ENCODE results near the gene ATP6AP1.
"Not testable (repeated sequence)": the region's sequence is repeated elsewhere in the genome, so short reads cannot be mapped to it uniquely, and the experiment has no call there.

Gene ATP6AP1

DNA sequence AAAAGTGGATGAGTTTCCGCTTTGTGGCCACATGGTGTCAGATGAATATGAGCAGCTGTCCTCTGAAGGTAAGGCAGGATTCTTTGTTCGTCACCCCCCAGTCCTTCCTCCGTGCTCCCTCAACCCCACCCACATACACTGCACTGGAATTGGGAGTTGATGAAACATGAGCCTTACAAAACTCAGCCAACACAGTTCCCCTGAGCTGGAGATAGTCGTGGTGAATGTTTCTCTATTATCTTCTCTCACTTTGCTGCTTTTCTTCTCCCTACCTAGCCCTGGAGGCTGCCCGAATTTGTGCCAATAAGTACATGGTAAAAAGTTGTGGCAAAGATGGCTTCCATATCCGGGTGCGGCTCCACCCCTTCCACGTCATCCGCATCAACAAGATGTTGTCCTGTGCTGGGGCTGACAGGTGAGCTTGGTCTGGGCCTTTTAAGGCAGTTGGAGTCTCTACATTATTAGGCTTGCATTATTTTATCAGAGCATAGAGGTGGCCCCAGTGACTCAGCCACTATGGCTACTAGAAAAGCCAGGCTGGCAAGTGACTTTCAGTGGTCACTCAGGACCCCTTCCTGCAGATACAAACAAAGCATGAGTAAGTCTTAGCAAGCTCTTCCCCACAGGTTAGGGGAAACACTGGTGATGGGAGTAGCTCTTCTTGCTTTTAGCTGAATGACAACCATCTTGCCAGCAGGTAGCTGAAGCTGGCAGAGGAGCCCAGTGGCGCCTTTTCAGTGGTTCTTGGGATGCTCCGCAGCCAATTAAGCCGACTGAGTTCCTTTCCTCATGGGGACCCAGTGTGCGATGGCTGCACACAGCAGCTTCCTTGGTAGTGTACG lies 28.7 kb upstream of the ATP6AP1 start:
- DNase-seq: no peak

GRCh38 chrX:154400369-154400817 lies 28.1 kb upstream of the ATP6AP1 start:
- not testable (repeated sequence) for DNase-seq

GRCh38 chrX:154401045-154401799 lies 27.3 kb upstream of the ATP6AP1 start:
- DNase-seq: no peak

- DNase-seq: no peak
Measured at GRCh38 chrX:154401918-154402621, 26.4 kb upstream of the ATP6AP1 start.

GRCh38 chrX:154402622-154403127 lies 25.8 kb upstream of the ATP6AP1 start:
- DNase-seq: no peak

- DNase-seq: no peak
Measured at GRCh38 chrX:154403192-154403591, 25.3 kb upstream of the ATP6AP1 start.

- DNase-seq: no peak
Measured at GRCh38 chrX:154403858-154404257, 24.6 kb upstream of the ATP6AP1 start.

DNA sequence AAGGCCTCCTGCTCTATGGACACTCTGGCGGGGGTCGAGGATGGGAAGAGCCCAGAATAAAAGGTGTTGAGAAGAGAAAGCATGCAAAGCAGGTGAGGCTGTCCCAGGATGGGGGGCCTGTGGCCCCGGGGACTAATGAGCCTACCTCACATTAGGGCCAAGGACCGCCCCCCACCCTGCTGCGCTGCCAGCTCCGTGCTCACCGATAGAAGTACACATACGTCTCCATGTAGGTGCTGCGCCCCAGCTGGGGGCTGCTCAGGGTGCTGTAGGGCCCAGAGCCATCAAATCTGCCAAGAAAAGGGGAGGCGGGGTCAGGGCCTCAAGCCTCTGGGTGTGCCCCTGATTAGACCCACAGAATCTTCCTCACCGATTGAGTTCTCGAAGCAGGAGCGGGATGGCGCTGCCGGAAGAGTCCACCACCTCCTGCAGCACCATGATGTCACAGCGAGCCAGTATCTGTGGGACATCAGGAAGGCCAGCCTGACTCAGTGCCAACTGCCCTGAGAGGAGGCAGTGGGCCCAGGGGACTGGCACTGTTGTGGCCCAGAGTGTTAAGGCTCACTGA lies 23.8 kb upstream of the ATP6AP1 start:
- no peak for DNase-seq

- DNase-seq: no peak
Measured at GRCh38 chrX:154408659-154409221, 19.7 kb upstream of the ATP6AP1 start.

DNA sequence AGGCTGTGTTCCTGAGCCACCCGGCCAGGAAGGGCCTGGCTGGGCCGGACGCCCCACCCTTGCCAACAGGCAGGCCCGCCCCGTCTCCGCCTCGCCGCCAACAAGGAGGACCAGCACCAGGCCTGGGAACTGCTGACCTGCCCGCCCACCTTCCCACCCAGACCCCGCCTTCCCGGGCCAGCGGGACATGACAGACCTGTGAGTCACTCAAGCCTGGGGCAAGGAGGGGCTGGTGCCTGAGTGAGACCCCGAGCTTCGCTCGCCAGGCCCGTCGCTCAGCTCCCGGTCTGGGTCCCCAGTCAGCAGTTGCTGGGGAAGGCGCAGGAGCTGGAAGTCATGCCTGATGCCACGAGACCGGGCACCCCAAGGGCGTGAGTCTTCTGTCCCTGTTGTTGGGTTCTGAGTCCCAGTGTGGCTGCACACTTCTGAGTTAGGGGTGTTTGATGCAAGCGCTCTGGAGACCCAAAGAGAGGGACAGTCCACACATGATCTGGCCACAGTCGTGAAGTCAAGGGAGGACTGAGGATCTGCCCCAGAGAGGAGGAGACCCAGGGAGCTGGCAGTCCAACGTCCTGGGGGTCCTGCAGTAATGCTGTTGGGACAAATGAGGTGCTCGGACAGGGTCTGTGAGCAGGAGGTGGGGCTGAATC lies 19.1 kb upstream of the ATP6AP1 start, which contains the start of gene DNASE1L1:
Gene DNASE1L1 (minus strand): TSS at position 33 of the 650 bp plus-strand sequence. CDS start 3,686 bp downstream, outside the sequence.
- DNase-seq: no peak

GRCh38 chrX:154411981-154412340 lies 16.5 kb upstream of the ATP6AP1 start:
- peak; percentile 52 for DNase-seq

DNA sequence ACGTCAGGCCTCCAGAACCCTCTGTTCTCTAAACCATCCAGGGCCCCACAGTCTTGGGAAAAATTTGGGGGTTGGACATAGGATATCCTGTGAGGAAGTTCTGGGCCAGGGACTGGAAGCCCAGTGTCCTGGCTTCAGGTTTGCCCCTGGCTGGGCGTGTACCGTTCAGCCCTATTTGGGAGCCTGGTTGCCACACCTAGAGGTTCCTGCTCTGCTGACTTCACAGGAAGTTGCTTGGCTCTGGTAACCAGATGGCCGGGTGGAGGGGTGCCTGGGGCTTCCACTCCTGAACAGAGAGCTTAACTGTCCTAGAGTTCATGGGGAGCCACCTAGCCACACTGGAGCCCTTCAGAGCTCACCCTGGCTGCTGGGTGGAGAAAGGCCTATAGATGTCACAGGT lies 16.0 kb upstream of the ATP6AP1 start:
- DNase-seq: no peak

GRCh38 chrX:154413142-154413541 lies 15.3 kb upstream of the ATP6AP1 start:
- no peak for DNase-seq

DNA sequence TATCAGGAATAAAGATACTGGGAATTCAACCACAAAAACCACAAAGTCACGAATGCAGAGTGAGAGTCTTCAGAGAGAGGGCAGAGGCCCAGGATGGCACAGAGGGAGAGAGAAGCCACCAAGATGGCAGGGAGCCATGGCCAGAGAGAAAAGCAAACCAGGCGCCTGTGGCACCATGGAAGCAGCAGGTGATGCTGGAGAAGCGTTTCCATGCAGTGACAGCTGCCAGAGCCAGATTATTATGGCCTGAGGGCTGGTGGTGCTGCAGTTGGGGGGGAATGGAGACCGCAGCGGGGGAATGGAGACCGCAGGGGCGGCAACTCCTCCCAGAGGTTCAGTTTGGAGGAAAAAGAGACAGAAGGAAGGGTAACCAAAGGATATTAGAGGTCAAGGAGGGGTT lies 11.3 kb upstream of the ATP6AP1 start:
- DNase-seq: no peak

DNA sequence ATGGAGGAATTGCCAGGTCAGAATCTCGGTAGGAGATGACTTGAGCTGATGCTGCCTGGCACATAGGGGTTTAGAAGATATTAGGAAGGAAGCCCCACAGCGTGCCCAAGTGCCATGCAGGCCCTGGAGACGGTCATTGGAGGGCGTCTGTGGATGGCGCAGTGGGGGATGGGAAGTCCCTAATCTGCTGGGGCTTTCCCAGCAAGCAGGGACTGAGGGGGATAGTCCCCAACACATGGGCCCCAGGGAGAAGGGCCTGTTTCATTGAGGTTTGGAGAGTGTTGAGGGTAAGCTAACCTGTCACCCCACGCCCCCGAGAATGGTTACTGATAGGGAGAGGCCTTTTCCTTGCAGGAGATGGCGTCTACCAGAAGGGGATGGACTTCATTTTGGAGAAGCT lies 9.3 kb upstream of the ATP6AP1 start:
- no peak for DNase-seq

- no peak for DNase-seq
Measured at GRCh38 chrX:154419688-154420401, 8.6 kb upstream of the ATP6AP1 start.

DNA sequence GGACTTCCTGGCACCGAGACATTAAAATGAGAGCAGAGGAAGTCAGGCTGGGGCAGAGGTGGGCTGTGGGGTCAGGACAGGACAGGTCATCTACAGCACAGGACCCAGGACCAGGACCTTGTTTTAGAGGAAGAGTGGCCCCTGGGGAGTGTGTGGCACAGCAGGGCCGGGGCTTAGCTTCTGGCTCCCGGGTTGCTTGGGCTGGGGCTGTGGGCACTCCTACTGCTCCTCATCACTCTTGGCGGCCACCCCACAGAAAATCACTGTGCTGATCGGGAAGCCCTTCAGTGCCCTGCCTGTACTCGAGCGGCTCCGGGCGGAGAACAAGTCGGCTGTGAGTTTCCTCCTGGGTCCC lies 8.1 kb upstream of the ATP6AP1 start:
- no peak for DNase-seq

GRCh38 chrX:154426916-154427770 lies 1.3 kb upstream of the ATP6AP1 start:
- DNase-seq: no peak

- DNase-seq: no peak
Measured at GRCh38 chrX:154429711-154430110, 1.2 kb downstream of the ATP6AP1 start.

DNA sequence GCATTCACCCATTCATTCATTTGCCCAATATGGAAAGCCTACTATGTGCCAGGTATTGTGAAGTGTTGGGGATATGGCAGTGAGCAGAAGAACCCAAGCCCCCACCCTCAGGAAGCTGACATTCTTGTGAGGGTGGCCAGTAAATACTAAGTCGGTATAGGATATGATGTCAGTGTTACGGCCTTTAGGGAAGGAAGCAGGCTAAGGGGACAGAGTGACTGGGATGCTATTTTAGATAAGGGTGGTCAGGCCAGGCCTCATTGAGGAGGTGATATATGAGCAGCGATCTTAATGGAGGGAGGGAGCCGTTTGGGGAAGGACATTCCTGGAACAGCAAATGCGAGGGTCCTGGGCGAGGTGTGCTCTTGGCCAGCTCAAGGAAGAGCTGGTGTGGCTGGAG lies 2.0 kb downstream of the ATP6AP1 start:
- DNase-seq: no peak

Measured in NCI-H446 treated with DMSO at 0.1 percent for 48 hours (cell line).